ENCODE data around the gene TAS1R3.

- TF ChIP-seq POLR2A (IDR thresholded peaks at IDR 0.05; ENCODE audit: low read length) (no peak), GATA1 (IDR thresholded peaks at IDR 0.05; ENCODE audit: low read depth, low read length) (no peak)
Measured at GRCh38 chr1:1354271-1355247, 23.5 kb downstream of the TAS1R3 start.

Measured in erythroblast (primary cell).